NCI-H2107 treated with DMSO at 0.1 percent for 48 hours (cell line): Measurements from ENCODE around the gene DIAPH3.

Experiments
- DNase-seq: peaks from one replicate; lab custom pipeline; 2025; ENCODE audit not compliant: unreplicated experiment; lab: John Stamatoyannopoulos, UW

DIAPH3 gene

GRCh38 chr13:59790626-59791025, 373.1 kb downstream of the DIAPH3 start:
- no peak for DNase-seq

DNA sequence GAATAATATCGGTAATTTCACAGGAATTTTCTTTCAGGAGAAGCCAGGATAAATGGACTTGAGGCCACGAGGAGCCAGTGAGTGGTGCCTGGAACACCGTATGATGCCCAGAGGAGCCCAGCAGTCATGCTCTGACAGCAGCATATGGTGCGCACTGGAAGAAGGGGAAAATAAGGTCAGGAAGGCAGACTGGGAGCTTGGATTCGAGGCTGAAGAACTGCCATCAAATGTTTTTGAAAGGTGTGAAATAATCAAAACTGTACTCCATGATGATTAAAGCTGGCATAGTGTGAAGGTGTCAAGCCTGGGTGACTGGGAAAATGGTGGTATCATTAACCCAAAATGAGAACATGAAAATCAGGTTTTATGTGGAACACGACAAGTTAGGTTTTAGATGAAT, 374.2 kb downstream of the DIAPH3 start:
- DNase-seq, result no peak

GRCh38 chr13:59787679-59788078, 376.0 kb downstream of the DIAPH3 start:
- DNase-seq, result no peak

DNA sequence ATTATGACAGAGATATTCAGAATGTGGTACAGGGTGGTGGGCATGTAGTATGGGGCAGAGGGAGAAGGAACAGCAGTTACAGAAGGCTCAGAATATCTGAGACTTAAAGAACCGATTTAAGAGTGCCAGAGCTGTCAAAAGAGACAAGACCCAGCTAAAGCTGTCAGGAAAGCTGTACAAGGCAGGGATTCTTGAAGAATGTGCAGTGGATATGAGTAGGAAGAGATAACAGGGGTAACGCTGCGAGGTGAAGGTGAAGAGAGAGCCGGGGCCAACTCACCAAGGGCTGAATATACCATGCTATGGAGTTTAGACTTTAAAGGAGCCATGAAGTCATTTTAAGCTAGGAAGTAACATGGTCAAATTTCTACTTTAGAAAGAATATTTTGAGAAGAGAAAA, 381.0 kb downstream of the DIAPH3 start:
- DNase-seq, result no peak

GRCh38 chr13:59780058-59780457, 383.7 kb downstream of the DIAPH3 start:
- no peak for DNase-seq

DNA sequence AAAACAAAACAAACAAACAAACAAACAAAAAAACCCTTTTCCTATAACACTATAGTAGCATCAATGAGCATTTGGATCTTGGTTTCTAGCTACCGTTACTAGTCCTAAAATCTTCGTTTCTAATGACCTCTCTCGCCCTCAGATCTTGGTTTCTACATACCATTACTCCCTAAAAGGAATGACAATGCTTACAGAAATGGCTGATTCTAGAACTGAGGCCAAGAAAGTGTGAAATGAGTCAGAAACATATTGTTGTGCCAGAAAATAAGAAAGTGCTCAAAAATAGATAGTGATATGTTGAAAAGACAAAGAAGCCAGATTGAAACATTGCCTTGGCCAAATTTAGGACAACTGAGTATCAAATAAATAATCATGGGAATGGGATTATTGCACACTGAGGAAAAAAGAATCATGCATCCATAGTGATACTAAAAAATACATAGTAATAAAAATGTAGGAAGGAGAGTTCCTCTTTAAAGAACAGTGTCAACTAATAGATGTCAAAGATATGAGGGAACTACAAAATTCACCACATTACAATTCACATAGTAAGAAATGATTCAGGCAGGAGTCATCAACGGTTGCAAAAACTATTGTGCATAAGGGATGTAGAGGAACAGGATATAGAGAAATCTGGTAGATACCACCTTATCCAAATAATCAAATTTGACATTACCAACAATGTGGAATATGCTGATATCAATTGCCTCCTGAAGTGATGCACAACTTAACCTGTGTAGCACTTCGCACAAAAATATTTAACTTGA, 386.6 kb downstream of the DIAPH3 start:
- DNase-seq, result no peak

DNA sequence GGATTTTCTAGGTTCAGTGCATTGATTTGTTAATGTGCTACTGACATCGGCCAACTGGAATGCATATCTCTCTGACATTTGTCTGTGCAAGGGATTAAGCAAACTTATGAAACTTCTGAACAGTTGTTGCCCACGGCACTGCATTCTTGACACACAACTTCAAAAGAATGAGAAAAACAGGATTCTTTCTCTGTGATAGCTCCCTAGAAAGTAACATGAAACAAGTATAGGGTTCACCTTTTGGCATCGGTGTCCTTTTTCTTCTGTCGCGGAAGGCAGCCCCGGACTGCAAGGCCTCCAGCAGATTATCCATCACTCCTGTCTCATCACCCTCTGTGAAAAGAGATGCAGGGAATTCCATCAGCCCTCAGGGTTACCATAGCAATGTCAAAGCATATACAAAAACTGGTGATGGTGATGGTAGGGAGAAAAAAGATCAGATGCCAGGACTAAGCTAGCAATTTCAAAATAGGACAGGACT, 389.2 kb downstream of the DIAPH3 start:
- no peak for DNase-seq

GRCh38 chr13:59771272-59771671, 392.5 kb downstream of the DIAPH3 start:
- no peak for DNase-seq

- DNase-seq, result no peak
Observed at GRCh38 chr13:59770451-59770850, 393.3 kb downstream of the DIAPH3 start.

- DNase-seq, result no peak
Observed at GRCh38 chr13:59766236-59766635, 397.5 kb downstream of the DIAPH3 start.

- no peak for DNase-seq
Observed at GRCh38 chr13:59755632-59756290, 408.0 kb downstream of the DIAPH3 start.

GRCh38 chr13:59754411-59754810, 409.3 kb downstream of the DIAPH3 start:
- no peak for DNase-seq

GRCh38 chr13:59750860-59751259, 412.9 kb downstream of the DIAPH3 start:
- no peak for DNase-seq

DNA sequence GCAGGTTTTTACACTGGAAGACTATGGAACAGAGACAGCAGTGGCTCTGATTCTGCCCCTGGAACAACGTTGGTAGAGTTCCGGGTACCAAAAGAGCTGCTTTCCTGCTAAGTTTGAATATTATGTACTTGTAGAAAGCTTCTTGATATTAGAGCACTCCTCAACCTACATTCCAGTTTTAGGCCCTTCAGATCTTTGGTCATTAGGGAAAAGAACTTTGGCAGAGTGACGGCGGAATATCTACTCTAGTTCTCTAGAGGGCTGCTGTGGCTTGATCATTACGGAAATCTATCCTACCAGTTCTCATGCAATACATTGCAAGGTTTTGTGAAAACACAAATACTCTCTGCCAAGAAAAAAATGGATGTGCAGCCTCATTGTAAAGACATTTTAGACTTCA, 415.7 kb downstream of the DIAPH3 start:
- DNase-seq, result no peak

DNA sequence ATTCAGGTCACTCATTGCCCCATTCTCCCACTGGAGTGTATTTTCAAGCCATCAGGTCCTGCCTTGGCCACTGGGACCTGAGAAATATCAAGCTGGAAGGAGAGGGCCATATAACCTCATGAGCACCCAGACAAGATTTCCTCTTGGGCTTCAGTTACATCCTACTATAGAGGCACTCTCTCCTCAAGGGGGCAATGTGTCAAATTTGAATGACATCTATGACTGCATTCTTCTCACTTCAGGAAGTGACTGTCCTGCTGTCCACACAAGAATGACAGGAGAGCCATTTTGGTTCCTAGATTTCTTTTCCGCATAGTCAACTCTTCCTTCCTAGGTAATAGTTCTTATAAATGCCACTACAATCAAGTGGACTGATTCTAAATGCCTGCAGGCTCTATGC, 416.2 kb downstream of the DIAPH3 start:
- no peak for DNase-seq

DNA sequence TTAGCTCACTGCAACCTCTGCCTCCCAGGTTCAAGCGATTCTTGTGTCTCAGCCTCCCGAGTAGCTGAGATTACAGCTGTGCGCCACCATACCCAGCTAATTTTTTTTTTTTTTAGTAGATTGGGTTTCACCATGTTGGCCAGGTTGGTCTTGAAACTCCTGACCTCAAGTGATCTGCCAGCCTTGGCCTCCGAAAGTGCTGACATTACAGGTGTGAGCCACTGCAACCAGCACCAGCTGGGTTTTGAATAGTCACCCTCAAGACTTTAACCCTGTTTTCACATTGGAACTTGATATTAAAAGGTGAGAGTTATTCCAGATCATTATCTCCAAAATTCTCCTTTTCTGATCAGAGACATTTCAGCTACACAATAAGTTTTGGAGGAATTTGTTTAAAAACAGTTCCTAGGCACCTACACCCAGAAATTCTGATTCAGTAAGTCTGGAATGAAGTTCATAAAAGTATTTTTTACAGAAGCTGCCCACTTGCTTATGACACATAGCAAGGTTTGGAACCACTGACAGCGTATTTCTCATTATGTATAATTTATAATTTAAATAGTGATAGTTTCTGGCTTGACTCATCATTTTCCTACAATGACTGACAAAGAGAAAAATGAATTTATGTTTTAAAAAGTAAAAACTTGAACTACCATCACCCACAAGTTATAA, 417.3 kb downstream of the DIAPH3 start:
- no peak for DNase-seq

GRCh38 chr13:59745392-59745788, 418.3 kb downstream of the DIAPH3 start:
- no peak for DNase-seq

- DNase-seq, result no peak
Observed at GRCh38 chr13:59744747-59745391, 418.9 kb downstream of the DIAPH3 start.

GRCh38 chr13:59743195-59743594, 420.5 kb downstream of the DIAPH3 start:
- no peak for DNase-seq

GRCh38 chr13:59742467-59742866, 421.3 kb downstream of the DIAPH3 start:
- DNase-seq, result no peak

DNA sequence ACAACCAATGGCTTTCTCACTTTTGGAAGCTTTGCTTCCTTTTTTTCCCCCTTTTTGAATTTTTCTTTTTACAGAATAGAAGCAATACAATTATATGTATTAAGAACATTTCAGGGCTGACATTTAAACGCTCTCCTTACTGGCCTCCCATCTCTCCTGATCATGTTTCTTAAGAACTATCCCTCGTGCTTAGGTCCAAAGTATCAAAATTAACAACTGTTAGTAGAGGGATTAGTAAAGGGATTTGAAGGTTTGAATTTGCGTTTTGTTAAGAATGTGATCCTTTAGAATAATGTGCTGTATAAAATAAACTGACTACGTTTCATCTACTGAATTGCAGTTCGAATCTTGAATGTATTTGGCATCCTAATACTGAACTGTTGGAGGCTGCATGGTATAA, 424.8 kb downstream of the DIAPH3 start:
- DNase-seq, result no peak

DNA sequence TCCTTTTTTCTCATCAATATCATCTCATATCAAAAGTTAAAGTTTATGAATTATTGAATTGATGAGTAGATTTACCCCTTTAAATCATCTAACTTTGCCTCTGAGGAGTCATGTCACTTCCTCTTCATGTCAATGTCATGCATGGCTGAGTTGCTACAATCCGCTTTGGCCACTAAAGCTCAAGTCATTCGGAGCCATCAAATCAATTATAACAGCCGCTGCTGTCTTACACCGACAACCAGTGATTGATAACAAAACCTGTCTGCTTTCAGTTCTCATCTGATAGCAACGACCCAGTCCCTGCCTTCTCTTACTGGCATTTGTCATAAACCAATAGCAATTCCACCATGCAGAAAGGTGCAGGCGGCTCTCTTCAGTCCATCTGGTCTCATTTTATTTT, 429.3 kb downstream of the DIAPH3 start:
- DNase-seq, result no peak
